ENCODE data around the gene FAM90A26.
"Not testable (repeated sequence)": the region's sequence is repeated elsewhere in the genome, so short reads cannot be mapped to it uniquely, and the experiment has no call there.

The FAM90A26 gene

DNA sequence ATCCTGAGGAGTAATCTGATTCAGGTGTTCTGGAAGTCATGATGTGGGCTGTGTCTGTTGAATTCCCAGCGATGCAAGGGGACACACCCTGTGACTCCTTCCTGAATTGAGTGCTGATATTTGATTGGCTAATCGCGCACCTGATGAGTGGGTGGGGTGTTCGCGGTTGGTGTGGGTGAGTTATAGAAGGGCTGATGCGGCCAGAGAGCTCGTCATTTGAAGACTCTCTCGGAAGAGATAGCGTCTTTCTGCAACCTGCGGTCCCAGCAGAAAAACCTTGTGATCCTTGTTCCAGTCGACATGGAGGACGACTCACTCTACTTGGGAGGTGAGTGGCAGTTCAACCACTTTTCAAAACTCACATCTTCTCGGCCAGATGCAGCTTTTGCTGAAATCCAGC is 40.1 kb downstream of the FAM90A26 start, which contains the start of gene USP17L10:
Gene USP17L10 (plus strand): TSS at position 301 of the 400 bp plus-strand sequence. CDS start 0 bp downstream, at position 301.
- not testable (repeated sequence) for H3K4me3 ChIP-seq (ENCODE audit: low read depth in 1 of 2, low read length in 2 of 2); H3K27me3 ChIP-seq (ENCODE audit: control insufficient read depth in 1 of 2, insufficient read depth in 2 of 2, low read length in 2 of 2); H3K27ac ChIP-seq (ENCODE audit: low read depth, low read length); H3K36me3 ChIP-seq (ENCODE audit: insufficient read depth, low read length); H3K4me1 ChIP-seq (ENCODE audit: insufficient read depth, low read length); H3K9ac ChIP-seq (ENCODE audit: low read length); H3K9me3 ChIP-seq (ENCODE audit: low read length)

- not testable (repeated sequence) for H3K27ac ChIP-seq (ENCODE audit: low read depth, low read length); H3K27me3 ChIP-seq (ENCODE audit: control insufficient read depth in 1 of 2, insufficient read depth in 2 of 2, low read length in 2 of 2); H3K9ac ChIP-seq (ENCODE audit: low read length); H3K4me1 ChIP-seq (ENCODE audit: insufficient read depth, low read length); H3K9me3 ChIP-seq (ENCODE audit: low read length); H3K36me3 ChIP-seq (ENCODE audit: insufficient read depth, low read length); H3K4me3 ChIP-seq (ENCODE audit: low read depth in 1 of 2, low read length in 2 of 2)
These were observed 44.5 kb downstream of the FAM90A26 start for GRCh38 chr4:9214701-9215100.

GRCh38 chr4:9215105-9215504 is 44.9 kb downstream of the FAM90A26 start, which contains the start of gene USP17L11:
TSS of gene USP17L11 (plus strand) at chr4:9215405. CDS start at chr4:9215405, 0 bp downstream.
- H3K4me3 ChIP-seq (ENCODE audit: low read depth in 1 of 2, low read length in 2 of 2); H3K27ac ChIP-seq (ENCODE audit: low read depth, low read length); H3K9me3 ChIP-seq (ENCODE audit: low read length); H3K27me3 ChIP-seq (ENCODE audit: control insufficient read depth in 1 of 2, insufficient read depth in 2 of 2, low read length in 2 of 2); H3K4me1 ChIP-seq (ENCODE audit: insufficient read depth, low read length); H3K9ac ChIP-seq (ENCODE audit: low read length); H3K36me3 ChIP-seq (ENCODE audit: insufficient read depth, low read length): not testable (repeated sequence)

GRCh38 chr4:9219852-9220251 is 49.6 kb downstream of the FAM90A26 start, which contains the start of gene USP17L12:
TSS of gene USP17L12 (plus strand) at chr4:9220152. CDS start at chr4:9220152, 0 bp downstream.
- not testable (repeated sequence) for H3K4me3 ChIP-seq (ENCODE audit: low read depth in 1 of 2, low read length in 2 of 2); H3K4me1 ChIP-seq (ENCODE audit: insufficient read depth, low read length); H3K27me3 ChIP-seq (ENCODE audit: control insufficient read depth in 1 of 2, insufficient read depth in 2 of 2, low read length in 2 of 2)

DNA sequence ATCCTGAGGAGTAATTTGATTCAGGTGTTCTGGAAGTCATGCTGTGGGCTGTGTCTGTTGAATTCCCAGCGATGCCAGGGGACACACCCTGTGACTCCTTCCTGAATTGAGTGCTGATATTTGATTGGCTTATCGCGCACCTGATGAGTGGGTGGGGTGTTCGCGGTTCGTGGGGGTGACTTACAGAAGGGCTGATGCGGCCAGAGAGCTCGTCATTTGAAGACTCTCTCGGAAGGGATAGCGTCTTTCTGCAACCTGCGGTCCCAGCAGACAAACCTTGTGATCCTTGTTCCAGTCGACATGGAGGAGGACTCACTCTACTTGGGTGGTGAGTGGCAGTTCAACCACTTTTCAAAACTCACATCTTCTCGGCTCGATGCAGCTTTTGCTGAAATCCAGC is 54.4 kb downstream of the FAM90A26 start, which contains the start of gene USP17L13:
Gene USP17L13 (plus strand): TSS at position 301 of the 400 bp plus-strand sequence. CDS start 0 bp downstream, at position 301.
- H3K27ac ChIP-seq (ENCODE audit: low read depth, low read length), result not testable (repeated sequence)

More at GRCh38 chr4:9219852-9220251, 49.6 kb downstream of the FAM90A26 start, which contains the start of gene USP17L12:
- not testable (repeated sequence) for H3K9ac ChIP-seq (ENCODE audit: low read length); H3K36me3 ChIP-seq (ENCODE audit: insufficient read depth, low read length); H3K9me3 ChIP-seq (ENCODE audit: low read length); H3K27ac ChIP-seq (ENCODE audit: low read depth, low read length)

More for the DNA sequence above, 54.4 kb downstream of the FAM90A26 start, which contains the start of gene USP17L13:
- not testable (repeated sequence) for H3K36me3 ChIP-seq (ENCODE audit: insufficient read depth, low read length); H3K9me3 ChIP-seq (ENCODE audit: low read length); H3K4me1 ChIP-seq (ENCODE audit: insufficient read depth, low read length); H3K27me3 ChIP-seq (ENCODE audit: control insufficient read depth in 1 of 2, insufficient read depth in 2 of 2, low read length in 2 of 2); H3K9ac ChIP-seq (ENCODE audit: low read length); H3K4me3 ChIP-seq (ENCODE audit: low read depth in 1 of 2, low read length in 2 of 2)

Data from muscle layer of colon (tissue), 2 donors.